ENCODE results near the gene MXD1. TPM values are rescaled to one million over a fixed set of nuclear protein-coding genes. Genes with fewer than 3 reads are reported as not detected.
A peak's percentile ranks its signal among the peaks of the same experiment; 100 is the strongest.
"Not testable (repeated sequence)": the region's sequence is repeated elsewhere in the genome, so short reads cannot be mapped to it uniquely, and the experiment has no call there.

The MXD1 gene
- total RNA-seq, 3 donors from 2014 or later = 98.6 to 202 (median 122) TPM

DNA sequence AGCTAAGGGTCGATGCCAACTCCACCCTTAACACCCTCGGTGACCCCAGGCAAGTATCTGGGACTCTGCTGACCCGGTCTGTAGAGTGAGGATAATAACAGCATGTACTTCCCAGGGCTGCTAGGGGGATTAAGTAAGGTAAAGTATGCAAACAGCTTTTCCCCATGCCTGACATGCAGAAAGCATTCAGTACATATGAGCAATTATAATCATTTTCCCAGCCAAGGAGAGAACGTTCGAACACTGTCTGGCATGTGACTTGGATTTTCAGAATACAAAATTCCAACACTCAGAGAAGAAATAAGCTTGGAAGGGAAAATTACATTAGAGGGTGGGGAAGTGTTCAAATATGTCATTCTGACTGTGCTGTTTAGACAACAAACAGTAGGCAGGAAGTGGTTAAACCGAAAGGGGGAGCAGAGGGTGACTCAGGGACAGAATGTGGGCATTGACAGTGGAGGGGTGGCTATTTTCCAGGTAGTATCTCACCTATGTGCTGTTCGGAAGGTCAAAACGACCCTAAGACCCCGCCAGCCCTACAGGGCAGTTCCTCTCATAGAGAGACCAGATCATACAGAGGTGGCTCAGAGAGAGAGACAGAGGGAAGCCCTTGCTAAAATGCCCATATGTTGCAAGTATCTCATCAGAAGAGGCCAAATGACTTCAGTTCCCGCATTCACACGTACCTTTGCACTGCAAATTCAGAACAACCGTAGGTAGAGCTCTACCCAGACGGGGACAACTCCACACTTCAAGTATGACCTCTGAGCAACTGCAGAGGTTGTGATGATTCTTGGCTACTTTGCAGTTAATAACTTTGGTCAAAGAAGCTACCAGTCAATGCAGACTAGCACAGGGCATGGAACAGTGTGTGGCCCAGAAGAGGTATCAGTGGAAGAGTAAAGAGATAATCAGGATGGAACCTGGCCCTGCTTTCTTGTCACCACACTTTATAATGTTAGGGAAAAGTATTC, 31.7 kb downstream of the MXD1 start:
- H3K36me3 ChIP-seq (ENCODE audit: low read depth) = no peaks in the 10 kb centered on the region
- no peak overlapping the region for H3K4me3 ChIP-seq
- DNase-seq (peak in 1 of 3 donors; percentile 34), ATAC-seq (peak; percentile 79)
- no peaks in the 10 kb centered on the region for H3K4me1 ChIP-seq (ENCODE audit: low read depth)
- no peaks in the 10 kb centered on the region for H3K9me3 ChIP-seq
- intact Hi-C loops (cut with DNase I, micrococcal nuclease) = no loop called here
- TF ChIP-seq CTCF (IDR thresholded peaks at IDR 0.05) = no peak

- Histone ChIP-seq H3K9me3 (no peaks in the 10 kb centered on the region), H3K36me3 (ENCODE audit: low read depth) (no peaks in the 10 kb centered on the region), H3K4me3 (no peak overlapping the region), H3K4me1 (ENCODE audit: low read depth) (no peaks in the 10 kb centered on the region)
- ATAC-seq (no peak), DNase-seq (no peak)
- intact Hi-C loops (cut with DNase I, micrococcal nuclease) = no loop called here
- no peak for TF ChIP-seq CTCF (IDR thresholded peaks at IDR 0.05)
These were observed 32.5 kb downstream of the MXD1 start for GRCh38 chr2:69947325-69947931.

DNA sequence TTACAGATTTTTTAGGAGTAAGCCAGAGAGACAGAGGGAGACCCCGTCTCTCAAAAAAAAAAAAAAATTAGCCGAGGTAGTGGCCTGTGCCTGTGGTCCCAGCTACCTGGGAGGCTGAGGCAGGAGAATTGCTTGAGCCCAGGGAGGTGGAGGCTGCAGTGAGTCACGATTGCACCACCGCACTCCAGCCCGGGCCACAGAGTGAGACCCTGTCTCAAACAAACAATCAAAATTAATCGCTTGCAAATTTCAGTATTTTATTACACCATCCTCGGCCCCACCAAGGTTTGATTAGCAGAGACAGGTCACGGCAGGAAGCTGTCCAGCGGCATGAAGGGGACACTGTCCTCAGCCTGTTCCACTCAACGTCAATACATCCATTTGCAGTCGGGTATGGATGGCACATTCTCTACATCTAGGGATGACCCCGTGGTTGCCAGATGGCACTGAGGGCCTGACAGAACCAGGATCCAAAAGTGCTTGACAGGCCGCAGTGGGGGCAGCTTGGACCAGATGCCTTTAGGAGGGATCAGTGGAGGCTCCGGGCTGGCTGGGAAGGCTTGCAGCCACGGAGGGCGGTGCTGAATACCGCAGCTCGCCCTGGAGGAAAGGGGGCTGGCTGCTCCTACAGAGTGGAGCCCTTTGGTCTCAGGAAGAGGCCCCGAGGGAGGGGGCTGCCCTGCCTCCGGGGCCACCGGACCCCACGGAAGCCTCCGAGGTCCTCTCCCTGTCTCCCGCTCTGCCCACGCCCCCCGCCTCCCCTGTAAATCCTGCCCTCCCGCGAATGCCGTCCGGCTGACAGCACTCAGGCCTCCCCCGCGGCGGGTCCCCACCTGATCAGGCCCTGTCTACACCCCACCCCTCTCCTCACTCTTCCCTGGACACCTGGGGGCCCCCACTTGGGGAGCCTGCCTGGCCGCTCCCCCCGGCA, 33.4 kb downstream of the MXD1 start:
- intact Hi-C loops (cut with DNase I, micrococcal nuclease) = no loop called here
- DNase-seq (no peak), ATAC-seq (no peak)
- Histone ChIP-seq H3K9me3 (no peaks in the 10 kb centered on the region), H3K4me1 (ENCODE audit: low read depth) (no peaks in the 10 kb centered on the region), H3K36me3 (ENCODE audit: low read depth) (no peaks in the 10 kb centered on the region), H3K4me3 (no peak overlapping the region)
- no peak for TF ChIP-seq CTCF (IDR thresholded peaks at IDR 0.05)

DNA sequence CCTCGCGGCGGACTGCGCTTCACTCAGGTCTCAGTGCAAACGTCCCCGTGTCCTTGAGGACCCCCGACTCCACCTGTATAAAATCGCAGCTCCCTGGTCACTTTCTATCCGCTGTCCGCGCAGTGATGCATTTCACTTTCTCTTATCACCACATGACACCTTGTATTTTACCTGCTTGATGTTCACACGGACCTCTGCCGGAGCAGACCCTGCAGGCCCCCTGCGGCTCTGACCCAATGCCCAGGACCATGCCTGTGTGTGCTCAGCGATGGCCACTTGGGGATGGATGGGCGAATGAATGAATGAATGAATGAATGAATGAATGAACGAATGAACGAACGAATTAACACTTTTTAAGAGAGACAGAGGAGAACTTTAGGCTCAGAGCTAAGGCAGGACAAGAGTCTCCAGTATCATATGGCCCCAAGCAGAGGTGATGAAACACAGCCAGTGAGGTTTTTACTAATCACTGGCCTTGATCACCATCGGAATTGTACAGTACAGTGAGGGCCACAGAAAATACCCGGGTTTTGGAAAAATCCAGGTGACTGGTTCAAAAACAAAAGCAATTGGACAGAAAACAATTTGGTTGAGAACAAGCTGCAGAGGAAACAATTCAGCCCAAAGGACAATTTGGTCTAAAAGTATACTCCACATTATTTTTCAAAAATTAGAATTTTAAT, 34.2 kb downstream of the MXD1 start:
- Histone ChIP-seq H3K4me1 (ENCODE audit: low read depth) (no peaks in the 10 kb centered on the region), H3K36me3 (ENCODE audit: low read depth) (no peaks in the 10 kb centered on the region), H3K9me3 (no peaks in the 10 kb centered on the region), H3K4me3 (no peak overlapping the region)
- TF ChIP-seq CTCF (IDR thresholded peaks at IDR 0.05) = no peak
- DNase-seq (no peak), ATAC-seq (no peak)
- intact Hi-C loops (cut with DNase I, micrococcal nuclease) = no loop called here

DNA sequence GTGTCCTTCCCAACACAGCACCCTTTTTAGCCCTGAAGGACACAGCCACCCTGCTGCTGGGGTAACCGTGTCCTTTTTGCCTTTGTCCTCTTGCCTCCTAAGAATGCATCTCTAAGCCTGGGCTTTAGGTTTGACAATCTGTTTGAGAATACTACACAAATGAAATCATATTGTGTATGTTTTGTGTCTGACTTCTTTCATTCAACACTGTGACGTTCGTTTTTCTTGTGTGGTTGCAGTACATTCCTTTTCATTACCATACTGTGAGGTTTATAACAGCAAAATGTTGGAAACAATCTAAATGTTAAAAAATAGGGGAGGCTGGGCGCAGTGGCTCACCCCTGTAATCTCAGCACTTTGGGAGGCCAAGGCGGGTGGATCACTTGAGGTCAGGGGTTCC, 35.3 kb downstream of the MXD1 start:
- Histone ChIP-seq H3K9me3 (no peaks in the 10 kb centered on the region), H3K4me3 (no peak overlapping the region), H3K36me3 (ENCODE audit: low read depth) (no peaks in the 10 kb centered on the region), H3K4me1 (ENCODE audit: low read depth) (no peaks in the 10 kb centered on the region)
- TF ChIP-seq CTCF (IDR thresholded peaks at IDR 0.05) = no peak
- intact Hi-C loops (cut with DNase I, micrococcal nuclease) = no loop called here
- ATAC-seq (no peak), DNase-seq (no peak)

DNA sequence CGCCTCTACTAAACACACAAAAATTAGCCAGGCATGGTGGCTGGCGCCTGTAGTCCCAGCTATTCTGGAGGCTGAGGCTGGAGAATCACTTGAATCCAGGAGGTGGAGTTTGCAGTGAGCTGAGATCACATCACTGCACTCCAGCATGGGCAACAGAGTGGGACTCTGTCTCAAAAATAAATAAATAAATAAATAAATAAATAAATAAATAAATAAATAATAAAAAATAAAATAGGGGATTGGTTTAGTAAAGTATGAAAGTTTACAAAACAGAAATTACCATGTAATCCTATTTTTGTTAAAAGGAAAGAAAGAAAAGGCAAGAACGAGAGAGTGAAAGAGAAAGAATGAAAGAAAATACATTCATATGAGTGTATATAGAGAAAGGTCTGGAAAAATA, 35.8 kb downstream of the MXD1 start:
- H3K4me3 ChIP-seq; H3K9me3 ChIP-seq; H3K4me1 ChIP-seq (ENCODE audit: low read depth); H3K36me3 ChIP-seq (ENCODE audit: low read depth); intact Hi-C loops (cut with DNase I, micrococcal nuclease); ATAC-seq; DNase-seq: not testable (repeated sequence)
